OCI-LY1 (cell line): ENCODE measurements around the gene SAMMSON.

Source experiments
- H2AFZ ChIP-seq: fragments of 200-600 bp; sonication (generic), shearing (Covaris generic); 2 replicates; pipeline ENCODE4 v1.6.0; 2014; ENCODE audit warnings: antibody characterized with exemption, mild to moderate bottlenecking, low read length
- H3F3A ChIP-seq: fragments of 200-600 bp; sonication (generic), shearing (Covaris generic); 2 replicates; pipeline ENCODE4 v1.6.0; 2014; ENCODE audit warnings: mild to moderate bottlenecking, antibody characterized with exemption, low read length, moderate library complexity; ENCODE audit not compliant: insufficient read depth
- H3K27ac ChIP-seq: fragments of 200-600 bp; sonication (generic); 2 replicates; pipeline ENCODE4 v1.5.1; 2014; ENCODE audit warnings: low read length, mixed run types, mild to moderate bottlenecking, low read depth; ENCODE audit not compliant: poor library complexity, severe bottlenecking
- H3K27me3 ChIP-seq: fragments of 200-600 bp; sonication (generic); 2 replicates; pipeline ENCODE4 v1.6.0; 2014; ENCODE audit warnings: antibody characterized with exemption, mild to moderate bottlenecking, low read length, moderate library complexity; ENCODE audit not compliant: insufficient read depth
- H3K36me3 ChIP-seq: fragments of 200-600 bp; sonication (generic); 2 replicates; pipeline ENCODE4 v1.6.1; 2014; ENCODE audit warnings: mild to moderate bottlenecking, antibody characterized with exemption, low read length, moderate library complexity, mixed read lengths; ENCODE audit not compliant: insufficient read depth
- H3K4me1 ChIP-seq: fragments of 200-600 bp; sonication (generic); 2 replicates; pipeline ENCODE4 v1.5.1; 2014; ENCODE audit warnings: mild to moderate bottlenecking, low read length, moderate library complexity; ENCODE audit not compliant: insufficient read depth, severe bottlenecking
- H3K4me2 ChIP-seq: fragments of 200-600 bp; sonication (generic), shearing (Covaris generic); 2 replicates; pipeline ENCODE4 v1.6.1; 2014; ENCODE audit warnings: low read length
- H3K4me3 ChIP-seq: fragments of 200-600 bp; sonication (generic); 2 replicates; pipeline ENCODE4 v1.5.1; 2014; ENCODE audit warnings: low read length, low read depth, mild to moderate bottlenecking, mixed read lengths; ENCODE audit not compliant: poor library complexity, severe bottlenecking
- H3K79me2 ChIP-seq: fragments of 200-600 bp; shearing (Covaris generic); 2 replicates; pipeline ENCODE4 v1.6.1; 2016; ENCODE audit warnings: mixed run types, low read length, mixed read lengths; ENCODE audit not compliant: insufficient read depth
- H3K9ac ChIP-seq: fragments of 200-600 bp; sonication (generic), shearing (Covaris generic); 2 replicates; pipeline ENCODE4 v1.6.1; 2014; ENCODE audit warnings: mild to moderate bottlenecking, low read length, mixed read lengths
- H3K9me2 ChIP-seq: fragments of 200-600 bp; sonication (generic), shearing (Covaris generic); 2 replicates; pipeline ENCODE4 v1.6.1; 2014; ENCODE audit warnings: low read depth, mild to moderate bottlenecking, low read length, mixed read lengths
- H3K9me3 ChIP-seq: fragments of 200-600 bp; shearing (Covaris generic); 2 replicates; pipeline ENCODE4 v1.6.1; 2014; ENCODE audit warnings: low read length, mixed read lengths
- H4K20me1 ChIP-seq: fragments of 200-600 bp; sonication (generic), shearing (Covaris generic); 2 replicates; pipeline ENCODE4 v1.6.0; 2016; ENCODE audit warnings: mild to moderate bottlenecking, low read length; ENCODE audit not compliant: insufficient read depth
- EZH2 ChIP-seq: fragments of 200-600 bp; sonication (generic), shearing (Covaris generic); IDR thresholded peaks from 2 replicates; pipeline ENCODE4 v1.8.0; 2017; ENCODE audit warnings: borderline replicate concordance, mixed run types, mild to moderate bottlenecking, antibody characterized with exemption, low read length, moderate library complexity, mixed read lengths
- TF ChIP-seq, protein P1 (sequence below): fragments of 200-600 bp; sonication (generic), shearing (Covaris generic); IDR thresholded peaks from 2 replicates; pipeline ENCODE4 v1.5.1; 2017; ENCODE audit warnings: mild to moderate bottlenecking, antibody characterized with exemption, low read length, moderate library complexity, mixed read lengths

The SAMMSON gene

GRCh38 chr3:69999140-70000027 is at the start of gene SAMMSON:
TSS of gene SAMMSON (plus strand) at chr3:69999733.
- Histone ChIP-seq H3K9ac (no peak within 1 kb of the TSS), H2AFZ (no peak within 1 kb of the TSS), H3K36me3 (no peaks in the 10 kb centered on the region), H3F3A (no peaks in the 10 kb centered on the region), H3K4me2 (no peak within 1 kb of the TSS), H3K4me3 (no peak within 1 kb of the TSS), H3K9me2 (no peaks in the 10 kb centered on the region), H3K79me2 (no peaks in the 10 kb centered on the region), H3K4me1 (no peaks in the 10 kb centered on the region), H3K27ac (no peak within 1 kb of the TSS), H4K20me1 (no peaks in the 10 kb centered on the region), H3K27me3 (no peaks in the 10 kb centered on the region), H3K9me3 (no peaks in the 10 kb centered on the region)
- no peak for TF ChIP-seq EZH2
- TF ChIP-seq, protein P1, sequence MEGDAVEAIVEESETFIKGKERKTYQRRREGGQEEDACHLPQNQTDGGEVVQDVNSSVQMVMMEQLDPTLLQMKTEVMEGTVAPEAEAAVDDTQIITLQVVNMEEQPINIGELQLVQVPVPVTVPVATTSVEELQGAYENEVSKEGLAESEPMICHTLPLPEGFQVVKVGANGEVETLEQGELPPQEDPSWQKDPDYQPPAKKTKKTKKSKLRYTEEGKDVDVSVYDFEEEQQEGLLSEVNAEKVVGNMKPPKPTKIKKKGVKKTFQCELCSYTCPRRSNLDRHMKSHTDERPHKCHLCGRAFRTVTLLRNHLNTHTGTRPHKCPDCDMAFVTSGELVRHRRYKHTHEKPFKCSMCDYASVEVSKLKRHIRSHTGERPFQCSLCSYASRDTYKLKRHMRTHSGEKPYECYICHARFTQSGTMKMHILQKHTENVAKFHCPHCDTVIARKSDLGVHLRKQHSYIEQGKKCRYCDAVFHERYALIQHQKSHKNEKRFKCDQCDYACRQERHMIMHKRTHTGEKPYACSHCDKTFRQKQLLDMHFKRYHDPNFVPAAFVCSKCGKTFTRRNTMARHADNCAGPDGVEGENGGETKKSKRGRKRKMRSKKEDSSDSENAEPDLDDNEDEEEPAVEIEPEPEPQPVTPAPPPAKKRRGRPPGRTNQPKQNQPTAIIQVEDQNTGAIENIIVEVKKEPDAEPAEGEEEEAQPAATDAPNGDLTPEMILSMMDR: no peak

DNA sequence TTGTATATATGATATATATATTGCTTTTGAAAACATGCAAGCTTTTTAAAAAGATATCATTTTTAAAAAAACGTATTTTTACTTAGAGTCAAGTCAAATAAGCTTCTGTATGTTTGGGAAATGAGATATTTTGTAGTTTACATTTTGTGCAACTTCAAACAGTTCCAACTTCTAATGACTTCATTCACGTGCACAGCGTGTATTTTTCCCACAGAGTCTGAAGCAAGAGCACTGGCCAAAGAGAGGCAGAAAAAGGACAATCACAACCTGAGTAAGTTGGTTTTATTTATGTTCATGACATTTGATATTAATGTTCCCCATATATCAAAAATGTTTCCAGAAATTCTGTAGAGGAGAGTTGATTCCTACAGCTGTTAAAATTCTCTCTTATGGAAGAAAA is 47.9 kb upstream of the SAMMSON start:
- no peak overlapping the region for H3K4me3 ChIP-seq
- H3K36me3 ChIP-seq: no peaks in the 10 kb centered on the region
- no peak overlapping the region for H3K9ac ChIP-seq
- no peak overlapping the region for H2AFZ ChIP-seq
- H4K20me1 ChIP-seq: no peaks in the 10 kb centered on the region
- H3K27me3 ChIP-seq: no peaks in the 10 kb centered on the region
- H3K4me2 ChIP-seq: no peak overlapping the region
- no peak for TF ChIP-seq EZH2
- TF ChIP-seq, protein P1: no peak
- H3F3A ChIP-seq: no peaks in the 10 kb centered on the region
- H3K79me2 ChIP-seq: no peaks in the 10 kb centered on the region
- H3K27ac ChIP-seq: no peak overlapping the region
- H3K4me1 ChIP-seq: no peaks in the 10 kb centered on the region
- H3K9me3 ChIP-seq: no peaks in the 10 kb centered on the region
- H3K9me2 ChIP-seq: no peaks in the 10 kb centered on the region

GRCh38 chr3:69959581-69959980 is 40.0 kb upstream of the SAMMSON start:
- no peaks in the 10 kb centered on the region for H3K9me2 ChIP-seq
- no peak overlapping the region for H2AFZ ChIP-seq
- no peaks in the 10 kb centered on the region for H3K9me3 ChIP-seq
- H3K4me3 ChIP-seq: no peak overlapping the region
- H3K4me1 ChIP-seq: no peaks in the 10 kb centered on the region
- no peaks in the 10 kb centered on the region for H3K27me3 ChIP-seq
- no peaks in the 10 kb centered on the region for H4K20me1 ChIP-seq
- no peak overlapping the region for H3K27ac ChIP-seq
- no peak overlapping the region for H3K9ac ChIP-seq
- TF ChIP-seq, protein P1: no peak
- TF ChIP-seq EZH2: no peak
- H3K4me2 ChIP-seq: no peak overlapping the region
- H3K79me2 ChIP-seq: no peaks in the 10 kb centered on the region
- no peaks in the 10 kb centered on the region for H3K36me3 ChIP-seq
- H3F3A ChIP-seq: no peaks in the 10 kb centered on the region
